Measurements from ENCODE around the gene CAPS.

GRCh38 chr19:5914358-5914774 lies 312 bp downstream of the CAPS start:
- TF ChIP-seq POLR2AphosphoS5 (IDR thresholded peaks at IDR 0.05; ENCODE audit: low read depth, low read length) = no peak
- TF ChIP-seq TAF1 (IDR thresholded peaks at IDR 0.05; ENCODE audit: borderline replicate concordance, low read depth, low read length) = no peak
- TF ChIP-seq POLR2A (IDR thresholded peaks at IDR 0.05; ENCODE audit: low read depth, low read length) = no peak; the same call in 1 of the 2 replicates
